Measurements from ENCODE around the gene GFY. TPM values are rescaled to one million over a fixed set of nuclear protein-coding genes. Genes with fewer than 3 reads are reported as not detected.

The GFY gene
- total and polyA plus RNA-seq, 10 of the 15 experiments (the other 5 are each of a cell fraction or from before 2014, with no cell fraction given) = 0.05 TPM; not detected in 9

DNA sequence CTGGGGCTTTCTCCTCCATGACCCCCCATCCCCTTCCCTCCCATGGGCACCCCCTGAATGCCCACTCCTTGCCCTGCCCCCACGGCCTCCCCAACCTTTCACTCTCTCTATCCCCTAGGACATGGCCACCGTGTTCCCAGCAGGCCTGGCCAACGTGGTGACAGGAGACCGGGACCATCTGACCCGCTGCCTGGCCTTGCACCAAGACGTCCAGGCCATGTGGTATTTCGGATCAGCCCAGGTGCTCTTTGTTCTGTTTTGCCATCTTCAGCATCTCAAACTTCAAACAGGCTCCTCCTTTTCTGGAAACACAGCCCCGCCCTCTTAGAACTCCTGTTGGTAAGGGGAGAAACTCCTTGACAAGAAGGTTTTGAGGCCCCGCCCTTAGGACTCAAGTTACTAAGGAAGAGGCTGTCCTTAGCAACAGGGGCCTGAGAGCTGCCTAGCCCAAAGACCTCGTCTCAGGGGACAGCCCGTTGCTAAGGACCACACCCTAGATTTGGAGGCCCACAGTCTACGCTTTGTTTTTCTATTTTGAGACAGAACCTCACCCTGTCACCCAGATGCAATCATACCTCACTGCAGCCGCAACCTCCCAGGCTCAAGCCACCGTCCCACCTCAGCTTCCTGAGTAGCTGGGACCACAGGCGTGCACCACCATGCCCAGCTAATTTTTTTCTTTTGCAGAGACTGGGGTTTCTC, 43.7 kb downstream of the GFY start (continued):
- peak; percentile 39; the same call in 1 of the 2 replicates for TF ChIP-seq ZNF217 (IDR thresholded peaks at IDR 0.05)
- no peak for TF ChIP-seq SRF (IDR thresholded peaks at IDR 0.05; ENCODE audit: low read depth in 2 of 2, low read length in 2 of 2)
- TF ChIP-seq FOS (IDR thresholded peaks at IDR 0.05; ENCODE audit: borderline replicate concordance, extremely low read depth, insufficient read length) = no peak
- no peak for TF ChIP-seq ZNF592 (IDR thresholded peaks at IDR 0.05)
- TF ChIP-seq, protein P1, sequence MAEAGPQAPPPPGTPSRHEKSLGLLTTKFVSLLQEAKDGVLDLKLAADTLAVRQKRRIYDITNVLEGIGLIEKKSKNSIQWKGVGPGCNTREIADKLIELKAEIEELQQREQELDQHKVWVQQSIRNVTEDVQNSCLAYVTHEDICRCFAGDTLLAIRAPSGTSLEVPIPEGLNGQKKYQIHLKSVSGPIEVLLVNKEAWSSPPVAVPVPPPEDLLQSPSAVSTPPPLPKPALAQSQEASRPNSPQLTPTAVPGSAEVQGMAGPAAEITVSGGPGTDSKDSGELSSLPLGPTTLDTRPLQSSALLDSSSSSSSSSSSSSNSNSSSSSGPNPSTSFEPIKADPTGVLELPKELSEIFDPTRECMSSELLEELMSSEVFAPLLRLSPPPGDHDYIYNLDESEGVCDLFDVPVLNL (IDR thresholded peaks at IDR 0.05; ENCODE audit: low read depth, low read length) = no peak
- TF ChIP-seq ZNF384 (IDR thresholded peaks at IDR 0.05; ENCODE audit: borderline replicate concordance, low read depth, low read length) = peak; percentile 15; the same call in 1 of the 2 replicates
- TF ChIP-seq CBX3 (IDR thresholded peaks at IDR 0.05; ENCODE audit: borderline replicate concordance, low read depth) = no peak
- TF ChIP-seq ATF2 (IDR thresholded peaks at IDR 0.05; ENCODE audit: low read length) = no peak; the same call in 1 of the 2 replicates
- TF ChIP-seq NR2F1 (conservative IDR thresholded peaks at IDR 0.05) = 0 out of 2 replicates have a peak, but pooled peaks have one; percentile 34
- no peak for TF ChIP-seq SMAD1 (IDR thresholded peaks at IDR 0.05; ENCODE audit: low read depth, partially characterized antibody)
- TF ChIP-seq YY1 (IDR thresholded peaks at IDR 0.05; ENCODE audit: low read depth, low read length) = 0 out of 2 replicates have a peak, but pooled peaks have one; percentile 27
- TF ChIP-seq BCL11A (IDR thresholded peaks at IDR 0.05; ENCODE audit: low read depth, low read length) = peak; percentile 72
- no peak for TF ChIP-seq LARP7 (IDR thresholded peaks at IDR 0.05)
- TF ChIP-seq SREBF2 (IDR thresholded peaks at IDR 0.05; ENCODE audit: low read length) = no peak
- TF ChIP-seq, protein P2, sequence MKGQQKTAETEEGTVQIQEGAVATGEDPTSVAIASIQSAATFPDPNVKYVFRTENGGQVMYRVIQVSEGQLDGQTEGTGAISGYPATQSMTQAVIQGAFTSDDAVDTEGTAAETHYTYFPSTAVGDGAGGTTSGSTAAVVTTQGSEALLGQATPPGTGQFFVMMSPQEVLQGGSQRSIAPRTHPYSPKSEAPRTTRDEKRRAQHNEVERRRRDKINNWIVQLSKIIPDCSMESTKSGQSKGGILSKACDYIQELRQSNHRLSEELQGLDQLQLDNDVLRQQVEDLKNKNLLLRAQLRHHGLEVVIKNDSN (IDR thresholded peaks at IDR 0.05; ENCODE audit: borderline replicate concordance, extremely low read length, insufficient read depth, low read depth, low read length) = no peak
- TF ChIP-seq HSF1 (IDR thresholded peaks at IDR 0.05; ENCODE audit: low read depth, low read length) = no peak
- no peak for TF ChIP-seq POLR2AphosphoS2 (IDR thresholded peaks at IDR 0.05; ENCODE audit: low read depth, low read length)
- TF ChIP-seq TBL1XR1 (IDR thresholded peaks at IDR 0.05; ENCODE audit: low read depth, low read length) = peak; percentile 20; the same call in 1 of the 2 replicates
- TF ChIP-seq NR2C1 (IDR thresholded peaks at IDR 0.05) = no peak

All from GM12878 (cell line).